HG03378 (cell line): ENCODE results near the gene TSKS.

Experiments used
- ATAC-seq: cut with Tn5 transposase; IDR thresholded peaks from one replicate; pipeline ENCODE4 v1.9.1; 2021; ENCODE audit warnings: mild to moderate bottlenecking, moderate library complexity; ENCODE audit not compliant: unreplicated experiment

Gene TSKS

GRCh38 chr19:49763230-49763629, at the start of gene TSKS:
Gene TSKS, minus strand, starts transcription at chr19:49763306. Its CDS starts 59 bp downstream, at chr19:49763247.
- ATAC-seq, result no peak

GRCh38 chr19:49812452-49812996, 49.4 kb upstream of the TSKS start:
- no peak for ATAC-seq

- no peak for ATAC-seq
Observed at GRCh38 chr19:49811328-49811727, 48.2 kb upstream of the TSKS start.

GRCh38 chr19:49809941-49810389, 46.9 kb upstream of the TSKS start:
- ATAC-seq, result no peak

GRCh38 chr19:49809160-49809940, 46.2 kb upstream of the TSKS start:
- no peak for ATAC-seq

GRCh38 chr19:49808711-49809159, 45.6 kb upstream of the TSKS start:
- ATAC-seq, result no peak

- no peak for ATAC-seq
Observed at GRCh38 chr19:49807904-49808675, 45.0 kb upstream of the TSKS start.

GRCh38 chr19:49807058-49807903, 44.2 kb upstream of the TSKS start:
- ATAC-seq, result no peak

GRCh38 chr19:49806620-49806959, 43.5 kb upstream of the TSKS start:
- no peak for ATAC-seq

- ATAC-seq, result no peak
Observed at GRCh38 chr19:49805822-49806619, 42.9 kb upstream of the TSKS start.

- no peak for ATAC-seq
Observed at GRCh38 chr19:49803529-49803856, 40.4 kb upstream of the TSKS start.

GRCh38 chr19:49802836-49803528, 39.9 kb upstream of the TSKS start:
- no peak for ATAC-seq

- no peak for ATAC-seq
Observed at GRCh38 chr19:49801966-49802661, 39.0 kb upstream of the TSKS start.

GRCh38 chr19:49801401-49801888, 38.3 kb upstream of the TSKS start:
- no peak for ATAC-seq

GRCh38 chr19:49800771-49801170, 37.7 kb upstream of the TSKS start:
- ATAC-seq, result no peak

- no peak for ATAC-seq
Observed at GRCh38 chr19:49799798-49800376, 36.8 kb upstream of the TSKS start.

GRCh38 chr19:49799271-49799797, 36.2 kb upstream of the TSKS start:
- ATAC-seq, result no peak

GRCh38 chr19:49798574-49798973, 35.5 kb upstream of the TSKS start:
- ATAC-seq, result no peak
